HG03521 (cell line): ENCODE results near the gene SYDE1.

Experiments
- ATAC-seq: cut with Tn5 transposase; IDR thresholded peaks from one replicate; pipeline ENCODE4 v1.9.1; 2021; ENCODE audit warnings: mild to moderate bottlenecking, moderate library complexity; ENCODE audit not compliant: unreplicated experiment

Gene SYDE1

DNA sequence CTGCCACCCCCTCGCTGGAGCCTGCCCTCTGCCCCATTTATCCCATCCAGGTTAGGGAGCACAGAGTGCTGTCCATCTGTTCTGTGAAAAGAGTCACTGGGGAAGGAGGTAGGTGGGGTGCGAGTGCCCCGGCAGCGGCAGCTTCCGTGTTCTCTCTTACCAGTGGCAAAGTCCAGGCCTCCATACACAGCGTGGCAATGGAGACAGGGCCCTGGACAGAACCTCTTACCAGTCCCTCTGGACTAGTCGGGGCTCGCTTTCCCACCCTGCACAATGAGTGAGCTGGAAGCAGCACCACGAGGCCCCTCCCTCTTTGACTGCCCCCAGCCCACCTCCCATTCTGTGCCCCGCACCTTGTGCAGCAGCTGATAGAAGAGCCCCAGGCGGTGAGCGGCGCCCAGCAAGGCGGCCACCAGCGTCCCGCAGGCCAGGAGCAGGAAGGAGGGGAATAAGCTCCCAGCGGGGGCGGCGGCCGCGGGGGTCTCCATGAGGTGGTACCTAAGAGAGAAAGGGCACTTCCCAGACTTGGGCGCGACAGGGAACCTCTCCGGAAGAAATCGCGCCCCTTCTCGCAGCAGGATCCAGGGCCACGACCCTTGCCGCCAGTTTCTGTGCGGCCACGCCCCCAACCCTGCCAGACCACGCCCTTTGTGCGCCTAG, 17.5 kb downstream of the SYDE1 start:
- no peak for ATAC-seq

DNA sequence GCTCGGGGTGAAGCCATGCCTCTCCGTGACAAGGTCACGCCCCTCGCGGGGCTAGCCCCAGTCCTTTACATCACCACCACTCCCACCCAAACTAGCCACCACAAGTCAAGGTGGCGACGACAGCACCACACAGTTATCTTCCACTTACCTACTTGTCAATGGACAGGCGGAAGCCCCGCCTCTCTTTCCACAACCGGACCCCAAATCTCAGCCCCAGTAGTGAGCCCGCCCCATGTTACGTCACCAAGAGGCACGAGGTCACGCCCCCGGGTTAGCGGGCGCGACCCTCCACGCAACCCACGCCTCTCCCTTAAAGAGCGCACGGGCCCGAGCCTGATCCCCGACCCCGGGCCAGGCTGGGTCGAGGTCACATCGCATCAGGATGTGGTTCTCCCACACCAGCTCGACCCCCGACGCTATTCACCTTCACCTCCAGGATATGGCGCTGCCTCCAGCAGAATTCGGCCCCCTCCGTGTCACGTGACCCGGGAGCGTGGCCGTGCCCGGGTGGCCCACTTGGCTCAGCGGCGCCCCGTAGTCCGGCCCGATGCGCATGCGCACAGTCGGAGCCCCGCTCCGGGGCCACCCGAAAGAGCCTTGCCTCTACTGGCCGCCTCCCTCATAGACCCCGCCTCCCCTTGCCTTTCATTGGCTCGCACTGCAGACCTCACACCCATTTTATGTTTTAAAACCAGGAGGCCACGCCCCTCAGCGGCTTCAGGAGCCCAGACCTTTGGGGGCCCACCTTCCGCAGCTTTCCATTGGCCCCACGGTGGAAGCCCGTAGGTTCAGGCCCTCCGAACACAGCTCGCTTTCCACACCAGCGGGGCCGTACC, 18.2 kb downstream of the SYDE1 start:
- peak; percentile 89 for ATAC-seq

DNA sequence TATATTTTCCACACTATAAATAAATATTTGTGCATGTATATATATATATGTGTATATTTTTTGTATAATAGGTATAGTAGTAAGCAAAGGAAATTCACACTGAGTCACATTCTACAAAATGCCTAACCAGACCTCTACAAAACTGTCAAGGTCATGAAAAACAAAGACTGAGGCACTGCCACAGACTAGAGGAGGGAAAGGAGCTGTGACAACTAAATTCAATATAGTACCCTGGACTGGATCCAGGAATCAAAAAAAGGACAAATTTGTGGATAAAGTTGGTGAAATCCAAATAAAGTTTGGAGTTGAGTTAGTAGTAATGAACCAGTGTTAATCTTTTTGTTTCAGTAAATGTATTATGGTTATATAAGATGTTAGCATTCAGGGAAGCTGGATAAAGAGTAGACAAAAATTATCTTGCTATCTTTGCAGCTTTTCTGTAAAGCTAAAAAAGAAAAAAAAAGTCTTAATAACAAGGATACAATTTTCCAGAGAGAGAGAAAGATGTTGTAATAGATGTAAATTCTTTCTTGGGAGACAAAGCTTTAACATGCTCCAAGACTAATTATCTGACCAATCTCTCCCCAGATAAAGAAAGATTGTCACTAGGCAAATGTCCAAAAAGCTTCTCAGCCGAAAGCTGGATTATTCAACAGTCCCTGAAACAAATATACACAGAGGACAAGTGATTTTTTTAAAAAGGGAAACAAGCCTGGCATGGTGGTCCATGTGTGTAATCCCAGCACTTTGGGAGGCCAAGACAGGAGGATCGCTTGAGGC, 19.1 kb downstream of the SYDE1 start:
- no peak for ATAC-seq

DNA sequence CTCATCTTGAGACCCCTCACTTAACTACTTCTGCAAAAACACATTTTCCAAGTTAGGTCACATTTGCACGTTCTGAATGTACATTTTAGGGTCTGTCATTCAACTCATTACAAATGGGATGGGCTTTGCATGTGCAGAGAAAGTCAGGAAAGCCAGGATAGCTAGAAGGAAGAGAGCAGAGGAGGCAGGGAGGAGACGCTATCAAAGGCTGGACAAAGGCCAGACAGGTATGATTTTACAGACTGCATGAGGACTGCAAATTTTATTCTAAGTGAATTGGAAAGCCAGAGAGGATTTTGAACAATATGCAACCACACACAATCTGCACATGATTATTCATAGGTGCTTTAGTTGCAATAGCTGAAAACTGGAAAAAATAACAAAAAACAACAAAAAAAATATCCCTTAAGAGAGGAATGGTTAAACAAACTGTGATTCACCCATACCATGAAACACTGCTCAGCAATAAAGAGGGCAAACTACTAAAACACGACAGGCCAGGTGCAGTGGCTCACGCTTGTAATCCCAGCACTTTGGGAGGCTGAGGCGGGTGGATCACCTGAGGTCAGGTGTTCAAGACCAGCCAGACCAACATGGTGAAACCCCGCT, 21.1 kb downstream of the SYDE1 start:
- ATAC-seq = no peak

DNA sequence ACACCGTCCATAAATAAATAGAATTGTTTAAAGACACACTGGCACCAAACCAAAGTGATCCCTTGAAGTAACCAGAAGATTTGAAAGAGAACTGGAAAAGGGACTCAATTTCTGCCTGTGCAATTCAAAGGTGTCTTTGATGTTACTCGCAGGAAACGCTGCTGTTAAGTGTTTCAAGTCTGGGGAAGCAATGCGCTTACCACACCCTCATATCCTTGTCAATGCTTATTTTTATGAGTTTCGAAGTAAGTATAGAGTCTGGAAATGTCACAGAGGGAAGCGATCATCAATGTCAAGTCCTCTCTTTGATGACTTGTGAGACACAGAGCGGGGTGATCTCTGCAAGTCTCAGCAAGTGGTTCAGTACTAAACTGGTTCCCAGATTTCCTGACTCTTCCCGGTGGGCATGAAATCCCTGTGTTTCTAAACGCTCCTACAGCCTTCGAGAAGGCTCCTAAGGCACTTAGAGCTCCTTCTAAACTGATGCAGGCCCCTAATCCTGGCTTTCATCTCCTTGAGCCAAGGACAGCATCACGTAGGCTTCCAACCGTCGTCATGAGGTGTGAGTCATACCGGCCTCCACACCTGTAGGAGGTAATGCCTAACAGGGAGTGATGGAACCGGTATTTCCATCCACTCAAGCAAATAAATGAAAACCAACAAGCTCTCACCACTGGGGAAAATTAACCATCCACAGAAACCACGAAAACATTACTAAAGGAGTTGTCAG, 22.8 kb downstream of the SYDE1 start:
- ATAC-seq = no peak

DNA sequence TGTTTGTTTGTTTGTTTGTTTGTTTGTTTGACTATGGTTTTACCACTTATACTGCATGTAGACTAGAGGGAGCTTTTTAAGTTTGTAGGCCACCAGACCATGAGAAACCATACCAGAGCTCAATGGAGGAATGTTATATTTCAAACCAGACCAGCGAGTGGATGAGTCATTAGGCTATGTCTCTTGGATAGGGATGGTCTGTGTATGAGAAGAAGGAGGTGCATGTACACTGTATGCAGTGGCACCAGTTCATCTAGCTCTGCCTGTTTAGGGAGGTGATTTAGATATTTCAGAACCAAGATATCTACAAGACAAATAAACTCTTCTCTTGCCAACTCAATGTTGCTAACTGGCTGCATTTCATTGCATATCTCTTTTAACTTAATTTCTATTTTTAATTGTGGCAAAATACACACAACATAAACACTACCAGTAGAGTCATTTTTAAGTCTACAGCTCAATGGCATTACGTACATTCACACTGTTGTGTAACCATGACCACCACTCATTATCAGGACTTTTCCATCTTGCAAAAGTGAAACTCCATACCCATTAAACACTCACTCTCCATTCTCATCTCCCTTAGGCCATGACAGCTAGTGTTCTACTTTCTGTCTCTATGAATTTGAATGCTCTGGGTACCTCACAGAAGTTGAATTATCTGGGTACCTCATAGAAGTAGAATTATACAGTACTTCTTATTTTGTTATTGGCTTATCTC, 29.2 kb downstream of the SYDE1 start:
- ATAC-seq = no peak

DNA sequence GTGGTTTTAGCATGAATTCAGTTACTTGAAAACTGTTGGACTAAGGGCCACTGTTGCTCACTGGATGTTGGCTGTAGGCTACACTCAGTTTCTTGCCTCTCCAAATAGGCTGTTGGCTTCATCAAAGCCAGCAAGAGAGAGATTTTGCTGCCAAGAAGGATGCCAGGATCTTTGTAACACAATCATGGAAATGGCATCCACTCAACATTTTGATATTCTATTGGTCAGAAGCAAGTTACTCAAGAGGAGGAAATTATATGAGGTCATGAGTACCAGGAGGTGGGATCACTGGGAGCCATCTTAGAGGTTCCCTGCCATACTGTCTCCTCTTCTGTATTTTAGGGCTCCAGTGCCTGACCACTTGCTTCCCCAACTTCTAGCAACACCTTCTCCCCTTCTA, 30.6 kb downstream of the SYDE1 start:
- ATAC-seq = no peak

DNA sequence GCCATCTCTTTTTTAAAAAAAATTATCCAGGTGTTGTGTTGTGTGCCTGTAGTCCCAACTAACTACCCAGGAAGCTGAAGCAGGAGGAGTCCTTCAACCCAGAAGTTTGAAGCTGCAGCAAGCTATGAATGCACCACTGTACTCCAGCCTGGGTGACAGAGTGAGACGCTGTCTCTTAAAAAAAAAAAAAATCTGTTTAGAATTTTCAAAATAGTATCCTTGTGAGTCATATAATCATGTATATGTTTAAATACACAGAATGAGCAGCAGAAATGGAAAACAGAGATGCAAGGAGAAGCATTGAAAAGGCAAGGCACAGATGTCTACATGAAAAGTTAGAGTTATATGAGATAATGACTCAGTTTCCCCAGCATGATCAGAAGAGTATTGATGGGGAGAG, 31.2 kb downstream of the SYDE1 start:
- no peak for ATAC-seq

DNA sequence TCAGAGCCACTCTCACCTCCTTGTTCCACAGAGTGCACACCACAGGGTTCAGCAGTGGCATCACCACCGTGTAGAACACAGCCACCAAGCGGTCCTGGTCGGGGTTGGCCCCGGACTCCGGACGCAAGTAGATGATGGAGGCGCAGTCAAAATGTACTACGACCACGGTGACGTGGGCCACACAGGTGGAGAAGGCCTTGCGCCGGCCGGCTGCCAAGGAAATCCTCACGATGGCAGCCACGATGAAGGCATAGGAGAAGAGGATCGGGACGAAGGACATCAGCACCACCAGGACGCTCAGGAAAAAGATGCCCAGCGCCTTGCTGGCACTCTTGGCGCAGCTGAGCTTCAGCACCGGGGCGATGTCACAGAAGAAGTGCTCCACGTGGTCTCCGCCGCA, 33.9 kb downstream of the SYDE1 start:
- ATAC-seq = no peak

DNA sequence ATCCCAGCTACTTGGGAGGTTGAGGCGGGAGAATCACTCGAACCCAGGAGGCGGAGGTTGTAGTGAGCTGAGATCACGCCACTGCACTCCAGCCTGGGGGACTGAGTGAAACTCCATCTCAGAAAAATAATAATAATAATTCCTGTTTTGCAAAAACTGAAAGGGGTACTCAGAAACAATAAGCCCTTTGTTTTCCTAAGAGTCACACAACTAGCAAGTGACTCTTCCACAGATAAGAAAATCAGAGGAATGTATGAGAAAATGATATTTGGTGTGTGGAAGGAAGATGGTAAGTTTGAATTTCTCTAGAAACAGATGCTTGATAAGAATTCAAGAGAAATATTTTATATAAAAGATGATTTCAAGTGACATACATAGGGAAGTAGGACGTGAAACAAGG, 35.1 kb downstream of the SYDE1 start:
- no peak for ATAC-seq

DNA sequence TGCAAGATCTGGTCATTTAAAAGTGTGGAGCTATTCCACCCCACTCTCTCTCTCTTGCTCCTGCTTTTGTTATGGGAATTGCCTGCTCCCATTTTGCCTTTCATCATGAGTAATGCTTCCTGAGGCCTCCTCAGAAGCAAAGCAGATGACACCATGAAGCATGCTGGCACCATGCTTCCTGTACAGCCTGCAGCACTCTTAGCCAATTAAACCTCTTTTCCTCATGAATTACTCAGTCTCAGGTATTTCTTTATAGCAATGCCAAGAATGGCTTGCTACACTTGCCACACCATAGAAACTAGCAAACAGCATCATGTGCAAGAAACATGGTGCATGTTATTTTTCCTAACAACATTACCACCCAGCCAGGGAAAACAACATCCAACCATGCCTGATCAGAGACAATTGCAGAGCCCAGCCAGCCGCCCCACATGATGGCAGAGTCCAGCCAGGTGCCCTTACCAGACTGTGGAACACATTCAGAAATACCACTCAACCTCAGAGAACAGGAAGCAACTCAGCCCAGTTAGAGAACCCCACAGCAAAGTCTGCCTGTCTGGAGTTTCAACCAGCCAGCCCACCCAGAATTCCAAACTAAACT, 36.9 kb downstream of the SYDE1 start:
- ATAC-seq = no peak

DNA sequence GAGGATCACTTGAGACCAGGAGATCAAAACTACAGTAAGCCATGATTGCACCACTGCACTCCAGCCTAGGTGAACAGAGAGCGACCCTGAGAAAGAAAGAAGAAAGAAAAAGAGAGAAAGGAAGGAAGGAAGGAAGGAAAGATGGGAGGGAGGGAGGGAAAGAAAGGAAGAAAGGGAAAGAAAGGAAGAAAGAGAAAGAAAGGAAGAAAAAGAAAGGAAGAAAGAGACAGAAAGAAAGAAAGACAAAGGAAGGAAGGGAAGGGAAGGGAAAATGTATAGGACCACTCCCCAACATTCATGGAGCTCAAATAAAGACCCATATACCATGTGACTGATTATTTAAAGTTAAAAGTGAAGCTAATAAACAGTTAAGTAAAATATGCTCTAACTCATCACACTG, 39.9 kb downstream of the SYDE1 start:
- no peak for ATAC-seq

DNA sequence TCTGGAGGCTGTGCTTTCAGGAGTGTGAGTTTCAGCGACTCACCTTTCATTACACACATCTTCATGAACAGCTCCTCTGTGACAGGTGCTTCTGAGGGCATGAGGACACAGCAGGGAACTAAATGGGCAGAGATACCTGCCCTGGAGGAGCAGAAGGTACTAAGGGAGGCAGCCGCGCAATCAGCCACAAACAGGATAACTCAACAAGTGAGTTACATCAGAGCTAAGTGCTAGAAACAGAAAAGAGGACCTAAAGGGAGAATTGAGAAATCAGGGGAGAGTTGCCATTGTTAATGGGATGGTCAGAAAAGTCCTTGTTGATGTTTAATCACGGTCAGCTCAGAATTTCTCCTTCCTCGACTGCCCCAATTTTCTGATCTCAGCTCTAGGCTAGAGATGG, 42.5 kb downstream of the SYDE1 start:
- ATAC-seq = no peak

DNA sequence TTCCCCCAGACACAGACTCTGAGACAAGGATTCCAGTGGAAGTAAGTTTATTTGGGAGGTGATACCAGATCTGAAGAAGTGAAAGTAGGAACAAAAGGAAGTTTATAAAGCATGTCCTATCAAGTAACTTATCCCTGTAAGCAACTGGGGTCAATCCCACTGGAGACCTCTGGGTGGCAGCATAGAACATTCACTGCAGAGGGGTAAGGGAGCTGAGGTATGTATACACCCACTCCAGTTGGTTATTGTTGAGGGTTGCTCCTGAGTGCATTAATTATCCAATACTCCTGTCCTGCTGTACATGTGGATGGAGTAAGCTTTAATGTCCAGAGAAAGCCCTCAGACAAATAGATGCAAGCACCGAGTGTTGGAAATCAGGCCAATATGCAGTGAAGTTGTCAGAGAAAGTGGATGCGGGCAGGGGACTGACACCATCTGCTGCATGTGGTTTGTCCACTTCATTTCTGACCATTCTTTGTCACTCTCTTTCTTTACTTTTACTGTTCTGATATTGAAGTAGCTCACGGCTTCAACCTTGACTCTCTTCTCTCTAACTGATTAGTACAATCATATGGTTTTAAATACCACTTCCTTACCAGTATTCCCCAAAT, 46.9 kb downstream of the SYDE1 start:
- ATAC-seq = no peak

DNA sequence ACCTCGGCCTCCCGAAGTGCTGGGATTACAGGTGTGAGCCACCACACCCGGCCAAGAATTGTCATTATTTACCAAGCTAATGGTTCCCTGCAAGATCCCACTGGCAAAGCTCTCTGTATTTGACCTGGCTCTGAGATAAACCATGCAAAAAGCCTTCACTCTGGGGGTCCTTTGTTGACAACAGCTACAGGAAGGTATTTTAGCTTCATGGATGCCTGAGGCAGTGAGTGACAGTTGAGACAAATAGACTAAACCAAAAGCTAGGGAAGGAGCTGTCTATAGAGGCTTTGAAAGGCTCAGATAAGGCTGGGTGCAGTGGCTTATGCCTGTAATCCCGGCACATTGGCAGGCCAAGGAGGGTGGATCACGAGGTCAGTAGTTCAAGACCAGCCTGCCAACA, 48.1 kb downstream of the SYDE1 start:
- ATAC-seq = no peak

DNA sequence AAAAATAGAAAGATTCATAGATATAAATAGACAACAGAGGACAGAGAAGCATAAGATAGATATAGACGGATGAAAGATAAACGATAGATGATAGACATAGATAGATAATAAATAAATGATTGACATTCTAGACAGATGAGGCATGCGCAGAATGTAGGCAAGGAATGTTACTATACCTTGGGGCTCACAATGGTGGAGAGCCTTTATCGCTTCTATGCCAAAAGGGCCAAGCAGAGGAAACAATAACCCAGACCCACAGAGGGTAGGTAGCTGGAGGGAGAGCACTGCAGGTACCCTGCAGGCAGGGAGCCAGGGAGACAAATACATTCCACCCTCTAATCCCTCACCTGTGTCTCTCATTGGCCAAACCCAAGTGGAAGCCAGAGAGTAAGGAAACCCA, 49.2 kb downstream of the SYDE1 start:
- ATAC-seq = no peak

DNA sequence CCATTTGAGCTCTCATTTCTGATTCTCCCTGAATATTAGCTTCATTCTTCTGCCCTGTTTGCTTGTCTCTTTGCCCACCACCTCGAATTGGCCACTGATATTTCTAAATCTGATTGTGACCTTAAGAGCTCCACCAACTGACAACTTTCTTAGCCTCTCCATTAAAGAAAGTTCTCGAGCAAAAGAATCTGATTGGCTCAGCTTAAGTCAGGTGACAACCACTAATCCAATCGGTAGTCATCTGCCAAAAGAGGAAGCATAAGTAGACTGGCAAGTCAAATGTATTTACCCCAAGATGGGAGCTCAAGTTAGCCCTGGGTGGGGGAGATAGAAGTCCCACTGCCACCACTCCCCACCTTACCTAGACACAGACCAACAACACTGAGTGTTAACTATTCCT, 52.0 kb downstream of the SYDE1 start:
- no peak for ATAC-seq

DNA sequence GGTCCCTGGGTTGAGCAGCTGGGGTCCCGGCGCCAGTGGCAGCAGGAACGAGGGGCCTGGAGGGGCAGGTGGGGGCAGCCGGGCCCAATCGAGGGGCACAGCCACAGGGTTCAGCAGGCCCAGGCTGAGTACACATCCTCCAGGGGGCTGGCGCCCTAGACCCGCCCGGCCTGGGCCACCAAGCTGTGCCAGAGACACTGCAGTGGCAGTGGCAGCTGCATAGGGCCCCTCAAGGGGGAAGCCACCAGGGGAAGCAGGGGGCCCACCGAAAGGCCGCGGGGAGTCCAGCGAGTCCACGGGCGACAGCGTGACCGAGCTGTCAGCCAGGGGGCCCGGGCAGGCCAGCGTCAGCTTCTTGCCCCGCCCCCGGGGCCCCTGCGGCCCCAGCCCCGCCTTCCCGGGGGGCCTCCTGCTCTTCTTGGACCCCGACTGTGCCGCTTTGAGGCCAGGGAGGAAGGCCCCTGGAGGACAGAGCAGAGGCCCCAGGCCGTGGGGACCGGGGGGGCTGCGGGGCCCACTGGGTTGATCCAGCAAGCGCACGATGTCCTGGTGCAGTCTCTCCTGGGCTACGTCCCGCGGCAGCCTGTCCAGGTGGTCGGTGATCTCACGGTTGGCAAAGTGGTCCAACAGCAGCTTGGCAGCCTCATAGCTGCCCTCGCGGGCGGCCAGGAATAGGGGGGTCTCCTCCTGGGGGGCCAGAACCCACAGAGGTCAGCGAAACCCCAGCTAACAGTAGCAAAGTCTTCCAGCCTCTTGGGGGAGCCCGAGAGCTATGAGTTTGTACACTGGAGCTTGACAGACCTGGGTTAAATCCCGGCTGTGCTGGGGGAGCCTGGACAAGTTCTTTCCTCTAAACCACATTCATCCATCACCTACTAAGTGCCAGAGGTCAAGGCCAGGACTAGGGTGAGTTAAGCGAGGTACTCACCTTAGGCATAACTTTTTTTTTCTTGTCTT, 54.1 kb downstream of the SYDE1 start:
- ATAC-seq = no peak
